H1 (cell line): ENCODE data around the gene USE1. TPM values are rescaled to one million over a fixed set of nuclear protein-coding genes. Genes with fewer than 3 reads are reported as not detected.

Source experiments
- CTCF ChIA-PET: fragments of 300-600 bp; sonication (Branson Sonifier 250); formaldehyde crosslinking; loops from one replicate; lab custom pipeline; 2021; ENCODE audit not compliant: partially characterized antibody; lab: Charles Lee
- POLR2A ChIA-PET: fragments of 300-600 bp; sonication (Branson Sonifier 250); formaldehyde crosslinking; loops from one replicate; lab custom pipeline; 2021; ENCODE audit warnings: inconsistent platforms; ENCODE audit not compliant: partially characterized antibody; lab: Charles Lee
- DNase-seq, 2 experiments: peaks; one replicate each; pipeline versions ENCODE4 v3.0.0 to v3.0.0-alpha.2; 2010 to 2022; ENCODE audit warnings: low spot score in 2 of 2, low read depth in 1 of 2, mixed read lengths in 1 of 2
- FAIRE-seq: peaks from 2 replicates; lab custom pipeline; 2011; peaks lifted over from hg19 to GRCh38; lab: Jason Lieb, UNC
- H2AFZ ChIP-seq: 2 replicates; pipeline ENCODE4 v1.8.1; 2012; ENCODE audit warnings: low read length, inconsistent platforms
- H2AK5ac ChIP-seq: 2 replicates; pipeline ENCODE4 v1.6.1; 2013; ENCODE audit warnings: low read depth, low read length
- H2BK120ac ChIP-seq: replicated peaks from 2 replicates; pipeline ENCODE3; 2013; ENCODE audit warnings: low read depth, low read length, inconsistent platforms
- H2BK12ac ChIP-seq: 2 replicates; pipeline ENCODE4 v1.6.1; 2013; ENCODE audit warnings: low read depth, low read length
- H2BK15ac ChIP-seq: 2 replicates; pipeline ENCODE4 v1.6.1; 2013; ENCODE audit warnings: low read length
- H2BK20ac ChIP-seq: 2 replicates; pipeline ENCODE4 v1.6.1; 2013; ENCODE audit warnings: low read length
- H2BK5ac ChIP-seq: 2 replicates; pipeline ENCODE4 v1.6.1; 2013; ENCODE audit warnings: low read depth, low read length
- H3K14ac ChIP-seq: 2 replicates; pipeline ENCODE4 v1.6.1; 2013; ENCODE audit warnings: inconsistent platforms; ENCODE audit not compliant: insufficient read length
- H3K18ac ChIP-seq: 2 replicates; pipeline ENCODE4 v1.6.1; 2013; ENCODE audit warnings: low read length; ENCODE audit errors: extremely low read depth
- H3K23ac ChIP-seq: 2 replicates; pipeline ENCODE4 v1.6.1; 2013; ENCODE audit warnings: inconsistent platforms; ENCODE audit not compliant: insufficient read length
- H3K23me2 ChIP-seq: 2 replicates; pipeline ENCODE4 v1.6.1; 2013; ENCODE audit warnings: low read depth, low read length
- H3K27ac ChIP-seq: 2 replicates; pipeline ENCODE4 v1.6.1; 2011; ENCODE audit warnings: low read depth, low read length, inconsistent platforms
- H3K27me3 ChIP-seq, 4 experiments: replicated peaks in 1 of 4; 1 replicate in 1 of 4; 2 replicates in 3 of 4; pipeline versions ENCODE4 v1.6.1 to v1.8.1; 2011 to 2013; ENCODE audit warnings: low read length in 3 of 4, mild to moderate bottlenecking in 3 of 4, inconsistent platforms in 2 of 4, mixed read lengths in 2 of 4, moderate library complexity in 1 of 4; ENCODE audit not compliant: control insufficient read depth in 3 of 4, insufficient read depth in 3 of 4; ENCODE audit errors: extremely low read depth in 1 of 4
- H3K36me3 ChIP-seq, 4 experiments: 2 replicates each; pipeline versions ENCODE4 v1.6.1 to v1.8.1; 2011 to 2013; ENCODE audit warnings: mild to moderate bottlenecking in 4 of 4, low read length in 3 of 4, moderate library complexity in 2 of 4, control low read depth in 1 of 4, inconsistent platforms in 1 of 4; ENCODE audit not compliant: insufficient read depth in 4 of 4, control insufficient read depth in 2 of 4
- H3K4ac ChIP-seq: replicated peaks from 2 replicates; pipeline ENCODE3; 2013; ENCODE audit warnings: low read length, low read depth, mixed read lengths, inconsistent platforms; ENCODE audit not compliant: insufficient read length
- H3K4me1 ChIP-seq, 4 experiments: replicated peaks in 1 of 4; 1 replicate in 1 of 4; 2 replicates in 3 of 4; pipeline versions ENCODE4 v1.6.1 to v1.8.1; 2011 to 2013; ENCODE audit warnings: low read length in 3 of 4, inconsistent platforms in 2 of 4, mixed read lengths in 1 of 4; ENCODE audit not compliant: insufficient read depth in 4 of 4, control insufficient read depth in 3 of 4
- H3K4me2 ChIP-seq, 2 experiments: 2 replicates each; pipeline versions ENCODE4 v1.6.1 to v1.8.1; 2011 to 2013; ENCODE audit warnings: low read depth in 2 of 2, low read length in 2 of 2, control low read depth in 1 of 2, inconsistent platforms in 1 of 2, mild to moderate bottlenecking in 1 of 2; ENCODE audit not compliant: insufficient read depth in 1 of 2
- H3K4me3 ChIP-seq, 4 experiments: fragments of 200-600, 300-600 bp in 1 of 4; sonication (generic), shearing (Covaris generic), sonication (Bioruptor Twin) in 1 of 4; 2 replicates each; pipeline versions ENCODE4 v1.5.1 to v1.8.1; 2011 to 2016; ENCODE audit warnings: low read length in 4 of 4, low read depth in 3 of 4, control low read depth in 2 of 4, inconsistent platforms in 2 of 4, mild to moderate bottlenecking in 2 of 4, mixed read lengths in 1 of 4, moderate library complexity in 1 of 4; ENCODE audit not compliant: insufficient read depth in 2 of 4; ENCODE audit errors: extremely low read depth in 1 of 4
- H3K56ac ChIP-seq: replicated peaks from 2 replicates; pipeline ENCODE3; 2013; ENCODE audit warnings: low read depth, mild to moderate bottlenecking, mixed read lengths, low read length, inconsistent platforms; ENCODE audit not compliant: insufficient read length
- H3K79me1 ChIP-seq: 2 replicates; pipeline ENCODE4 v1.6.1; 2013; ENCODE audit warnings: low read depth, low read length, control low read depth
- H3K79me2 ChIP-seq, 2 experiments: 2 replicates each; pipeline versions ENCODE4 v1.6.1 to v1.8.1; 2012 to 2013; ENCODE audit warnings: low read length in 2 of 2, mild to moderate bottlenecking in 2 of 2, inconsistent platforms in 1 of 2; ENCODE audit not compliant: insufficient read depth in 2 of 2, control insufficient read depth in 1 of 2
- H3K9ac ChIP-seq, 4 experiments: replicated peaks in 1 of 4; 1 replicate in 1 of 4; 2 replicates in 3 of 4; pipeline versions ENCODE4 v1.6.1 to v1.8.1; 2011 to 2013; ENCODE audit warnings: low read depth in 3 of 4, low read length in 3 of 4, control low read depth in 2 of 4, mild to moderate bottlenecking in 2 of 4, moderate library complexity in 2 of 4, inconsistent platforms in 1 of 4; ENCODE audit errors: extremely low read depth in 1 of 4
- H3K9me3 ChIP-seq, 2 experiments: 2 replicates each; pipeline versions ENCODE4 v1.6.1 to v1.8.1; 2012 to 2013; ENCODE audit warnings: mild to moderate bottlenecking in 2 of 2, moderate library complexity in 2 of 2, control low read depth in 1 of 2, inconsistent platforms in 1 of 2, low read depth in 1 of 2, low read length in 1 of 2, mixed read lengths in 1 of 2; ENCODE audit not compliant: insufficient read depth in 2 of 2
- H4K20me1 ChIP-seq, 2 experiments: replicated peaks in 1 of 2; 2 replicates each; pipeline versions ENCODE3 to v1.8.1; 2011 to 2013; ENCODE audit warnings: inconsistent platforms in 2 of 2, low read length in 2 of 2, mild to moderate bottlenecking in 1 of 2; ENCODE audit not compliant: insufficient read depth in 2 of 2, control insufficient read depth in 1 of 2
- H4K5ac ChIP-seq: 2 replicates; pipeline ENCODE4 v1.6.1; 2013; ENCODE audit warnings: low read length, low read depth, mixed read lengths, inconsistent platforms; ENCODE audit not compliant: insufficient read length
- H4K8ac ChIP-seq: 2 replicates; pipeline ENCODE4 v1.8.0; 2013; ENCODE audit warnings: mild to moderate bottlenecking, moderate library complexity, low read length, inconsistent platforms; ENCODE audit not compliant: insufficient read depth; ENCODE audit errors: extremely low read depth
- H4K91ac ChIP-seq: replicated peaks from 2 replicates; pipeline ENCODE3; 2013; ENCODE audit warnings: low read length, mixed read lengths, inconsistent platforms; ENCODE audit not compliant: insufficient read length
- WGBS, 2 experiments: shearing (Covaris generic) in 1 of 2; methylation state at CpG; one replicate each; pipeline versions ENCODE4 v1.1.6 to v1.1.7; 2013 to 2015; ENCODE audit warnings: low lambda C conversion rate in 2 of 2, mixed read lengths in 2 of 2, inconsistent platforms in 1 of 2, low coverage in 1 of 2, missing lambda C conversion rate in 1 of 2; ENCODE audit not compliant: insufficient replicate concordance in 2 of 2, insufficient coverage in 1 of 2, insufficient read length in 1 of 2; ENCODE audit errors: extremely low coverage in 1 of 2, missing lambda C conversion rate in 1 of 2; 5-methylcytosine and 5-hydroxymethylcytosine counted together
- polyA plus RNA-seq, 7 experiments: library from polyadenylated mRNA; depleted of rRNA in 3 of 7; stranded (reverse) in 5 of 7; unstranded in 2 of 7; fragments of >200 nt in 5 of 7; fragments of 200-250 nt in 2 of 7; gene quantifications; 1 replicate in 5 of 7; 2 replicates in 1 of 7; 4 replicates in 1 of 7; pipeline versions ENCODE4 v1.2.1 to v1.2.3, GENCODE V29; 2011 to 2013; ENCODE audit warnings: missing spikeins in 2 of 7, mixed read lengths in 2 of 7
- total RNA-seq: library from RNA; stranded (reverse); fragmentation: NEBNext Ultra II Directional; extraction: Animal tissue kit (Norgen Biotek cat#: 25700); gene quantifications from 2 replicates; pipeline ENCODE4 v1.2.1, GENCODE V29; 2021

The USE1 gene
- total and polyA plus RNA-seq, 2 of the 8 experiments (the other 6 are each of a cell fraction or from before 2014, with no cell fraction given): 8.7 to 13.9 TPM

DNA sequence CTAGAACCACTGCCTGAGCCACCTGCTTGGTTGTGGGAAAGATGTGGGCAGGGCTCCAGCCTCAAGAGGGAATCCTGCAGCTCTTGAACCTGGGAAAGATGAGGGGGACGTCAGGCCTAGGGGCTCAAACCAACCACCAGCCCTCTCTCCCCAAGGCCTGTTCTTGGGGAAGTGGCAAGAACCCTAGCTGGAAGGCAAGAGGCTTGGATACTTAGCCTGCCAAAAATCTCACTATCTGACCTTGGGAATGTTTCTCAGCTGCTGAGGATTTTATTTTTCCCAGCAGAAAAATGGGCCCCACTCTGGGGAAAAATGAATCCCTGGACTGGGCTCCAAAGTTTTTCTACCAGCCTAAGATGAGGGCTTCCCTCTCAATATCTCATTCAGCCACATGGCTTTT is 44.8 kb downstream of the USE1 start:
- no peaks in the 10 kb centered on the region for H4K20me1 ChIP-seq
- H3K4ac ChIP-seq: no peak overlapping the region
- FAIRE-seq (no peak), DNase-seq (no peak)
- H3K23me2 ChIP-seq: no peaks in the 10 kb centered on the region
- H4K91ac ChIP-seq: no peak overlapping the region
- H4K5ac ChIP-seq: no peak overlapping the region
- H3K18ac ChIP-seq: no peak overlapping the region
- H2BK12ac ChIP-seq: no peak overlapping the region
- no peaks in the 10 kb centered on the region for H3K27me3 ChIP-seq
- H3K4me1 ChIP-seq: peaks cover 0 to 5% (median 1%) of the 10 kb centered on the region in 4 experiments; a peak in 4 of 7 replicates
- no peaks in the 10 kb centered on the region for H3K79me2 ChIP-seq
- no peak overlapping the region; the same call in 1 of the 2 replicates for H2BK15ac ChIP-seq
- no peak overlapping the region for H2BK5ac ChIP-seq
- ChIA-PET POLR2A (interaction anchor here (0.8 to 12.8 kb wide), 9 partner anchors 9 to 32 kb away, joined by 3 to 113 read pairs (median 4); partner anchors contain the start of gene ANKLE1), CTCF (interaction anchor here (0.8 to 5.3 kb wide), 15 partner anchors 10 to 132 kb away, joined by 3 to 56 read pairs (median 3); partner anchors contain the start of genes ANKLE1, DDA1, MRPL34 and USE1)
- no peaks in the 10 kb centered on the region for H3K79me1 ChIP-seq
- H2AK5ac ChIP-seq: no peak overlapping the region
- H3K9ac ChIP-seq: no peak overlapping the region
- H3K14ac ChIP-seq: no peak overlapping the region
- H2BK120ac ChIP-seq: no peak overlapping the region
- H2AFZ ChIP-seq: no peak overlapping the region
- no peak overlapping the region for H3K27ac ChIP-seq
- WGBS, 2 experiments: 64% methylated on average over 1 of the region's 1 CpG; no CpG with 5 or more reads in 1 of the 2 experiments
- no peak overlapping the region for H3K4me2 ChIP-seq
- H4K8ac ChIP-seq: no peak overlapping the region
- H3K4me3 ChIP-seq: no peak overlapping the region
- H2BK20ac ChIP-seq: no peak overlapping the region
- H3K36me3 ChIP-seq: peaks cover 0 to 13% (median 3%) of the 10 kb centered on the region in 4 experiments; a peak in 3 of 8 replicates
- H3K9me3 ChIP-seq: peaks cover 15 to 19% of the 10 kb centered on the region in 2 experiments; a peak in 3 of 4 replicates
- no peak overlapping the region for H3K56ac ChIP-seq
- no peak overlapping the region for H3K23ac ChIP-seq
